DOHH2 (cell line): ENCODE results near the gene GSG1L.

ENCODE experiments used
- H3F3A ChIP-seq: fragments of 200-600 bp; sonication (generic), shearing (Covaris generic); 2 replicates; pipeline ENCODE4 v1.6.0; 2016; ENCODE audit warnings: antibody characterized with exemption, mild to moderate bottlenecking; ENCODE audit not compliant: control insufficient read depth, insufficient read depth
- H3K27ac ChIP-seq: fragments of 200-600 bp; sonication (generic); 2 replicates; pipeline ENCODE4 v1.5.1; 2014; ENCODE audit warnings: low read depth, mild to moderate bottlenecking, low read length, moderate library complexity
- H3K27me3 ChIP-seq: fragments of 200-600 bp; sonication (generic); 2 replicates; pipeline ENCODE4 v1.6.1; 2014; ENCODE audit warnings: mild to moderate bottlenecking, low read length, mixed read lengths; ENCODE audit not compliant: control insufficient read depth
- H3K36me3 ChIP-seq: fragments of 200-600 bp; sonication (generic); 2 replicates; pipeline ENCODE4 v1.6.1; 2014; ENCODE audit warnings: mild to moderate bottlenecking, low read length, moderate library complexity, mixed read lengths; ENCODE audit not compliant: control insufficient read depth
- H3K4me1 ChIP-seq: fragments of 200-600 bp; sonication (generic); 2 replicates; pipeline ENCODE4 v1.6.1; 2014; ENCODE audit warnings: mild to moderate bottlenecking, low read length, mixed read lengths; ENCODE audit not compliant: control insufficient read depth
- H3K4me2 ChIP-seq: fragments of 200-600 bp; sonication (generic); 2 replicates; pipeline ENCODE4 v1.6.0; 2014; ENCODE audit warnings: mild to moderate bottlenecking, low read length, moderate library complexity
- H3K4me3 ChIP-seq: fragments of 200-600 bp; sonication (generic); 2 replicates; pipeline ENCODE4 v1.5.1; 2014; ENCODE audit warnings: mild to moderate bottlenecking, low read length, mixed read lengths
- H3K79me2 ChIP-seq: fragments of 200-600 bp; sonication (generic); 2 replicates; pipeline ENCODE4 v1.6.1; 2014; ENCODE audit warnings: mild to moderate bottlenecking, low read length, mixed read lengths; ENCODE audit not compliant: control insufficient read depth
- H3K9me2 ChIP-seq: fragments of 200-600 bp; sonication (generic); replicated peaks from 2 replicates; pipeline ENCODE4 v1.6.1; 2014; ENCODE audit warnings: mild to moderate bottlenecking, low read length, mixed read lengths; ENCODE audit not compliant: control insufficient read depth
- H3K9me3 ChIP-seq: fragments of 200-600 bp; sonication (generic); 2 replicates; pipeline ENCODE4 v1.6.1; 2014; ENCODE audit warnings: antibody characterized with exemption, low read length, mixed read lengths; ENCODE audit not compliant: control insufficient read depth, insufficient read depth
- H4K20me1 ChIP-seq: fragments of 200-600 bp; sonication (generic); 2 replicates; pipeline ENCODE4 v1.6.0; 2014; ENCODE audit warnings: low read depth, mild to moderate bottlenecking, antibody characterized with exemption, low read length, moderate library complexity; ENCODE audit not compliant: control insufficient read depth, insufficient read depth
- CTCF ChIP-seq: fragments of 200-600 bp; sonication (generic); IDR thresholded peaks from one replicate; pipeline ENCODE4 v1.5.1; 2014; ENCODE audit warnings: antibody characterized with exemption, mild to moderate bottlenecking, low read depth, low read length; ENCODE audit not compliant: poor library complexity, severe bottlenecking
- EZH2phosphoT487 ChIP-seq: fragments of 200-600 bp; sonication (generic); IDR thresholded peaks from 2 replicates; pipeline ENCODE4 v1.6.1; 2017; ENCODE audit warnings: borderline replicate concordance, mild to moderate bottlenecking, antibody characterized with exemption, low read length, moderate library complexity, mixed read lengths

GSG1L gene

DNA sequence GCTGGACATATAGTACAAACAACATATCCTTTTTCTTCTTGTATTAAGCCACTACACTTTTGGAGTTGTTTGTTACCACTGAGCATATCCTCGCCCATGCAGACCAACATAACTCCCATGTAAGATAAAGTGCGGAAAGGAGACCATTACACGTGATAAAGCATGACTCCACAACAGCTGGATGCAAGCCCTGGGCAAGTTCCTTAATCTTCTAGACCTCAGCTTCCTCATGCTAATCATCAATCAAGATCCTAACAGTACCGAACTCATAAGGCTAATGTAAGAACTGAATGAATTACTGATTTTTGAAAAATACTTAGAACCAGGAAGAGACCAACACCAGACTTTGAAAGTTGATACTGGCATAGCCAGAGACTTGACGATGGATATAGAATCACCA lies 47.0 kb upstream of the GSG1L start:
- Histone ChIP-seq H3K4me3 (no peak overlapping the region), H3K79me2 (no peaks in the 10 kb centered on the region), H3F3A (no peaks in the 10 kb centered on the region), H3K9me3 (no peaks in the 10 kb centered on the region), H3K27me3 (no peaks in the 10 kb centered on the region), H3K27ac (no peak overlapping the region), H3K4me1 (no peaks in the 10 kb centered on the region), H3K36me3 (peaks cover 94% of the 10 kb centered on the region), H3K9me2 (no peaks in the 10 kb centered on the region), H4K20me1 (no peaks in the 10 kb centered on the region; the same call in 1 of the 2 replicates), H3K4me2 (no peak overlapping the region)
- TF ChIP-seq CTCF (no peak), EZH2phosphoT487 (no peak)

DNA sequence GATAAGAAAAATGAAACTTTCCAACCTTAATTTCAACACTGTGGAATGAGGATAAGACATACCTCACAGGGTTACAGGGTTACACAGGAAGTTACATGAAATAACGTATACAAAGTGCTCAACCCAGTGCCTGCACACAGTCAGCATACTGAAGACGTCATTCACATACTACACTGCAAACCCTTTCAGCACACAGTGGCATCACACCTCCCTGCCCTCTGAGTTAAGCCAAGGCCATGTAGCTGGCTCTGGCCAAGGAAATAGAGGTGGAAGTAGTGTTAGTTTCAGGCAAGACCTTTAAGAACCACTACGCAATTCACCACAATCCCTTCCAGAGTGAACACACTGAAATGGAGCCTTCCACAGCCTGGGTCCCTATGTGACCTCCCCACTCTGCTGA lies 46.6 kb upstream of the GSG1L start:
- peaks cover 94% of the 10 kb centered on the region for H3K36me3 ChIP-seq
- no peaks in the 10 kb centered on the region for H3K27me3 ChIP-seq
- TF ChIP-seq CTCF (no peak), EZH2phosphoT487 (no peak)
- no peak overlapping the region for H3K27ac ChIP-seq
- no peak overlapping the region for H3K4me2 ChIP-seq
- H3K79me2 ChIP-seq: no peaks in the 10 kb centered on the region
- H3K9me3 ChIP-seq: no peaks in the 10 kb centered on the region
- no peaks in the 10 kb centered on the region for H3F3A ChIP-seq
- no peak overlapping the region for H3K4me3 ChIP-seq
- no peaks in the 10 kb centered on the region for H3K4me1 ChIP-seq
- H4K20me1 ChIP-seq: no peaks in the 10 kb centered on the region; the same call in 1 of the 2 replicates
- no peaks in the 10 kb centered on the region for H3K9me2 ChIP-seq

DNA sequence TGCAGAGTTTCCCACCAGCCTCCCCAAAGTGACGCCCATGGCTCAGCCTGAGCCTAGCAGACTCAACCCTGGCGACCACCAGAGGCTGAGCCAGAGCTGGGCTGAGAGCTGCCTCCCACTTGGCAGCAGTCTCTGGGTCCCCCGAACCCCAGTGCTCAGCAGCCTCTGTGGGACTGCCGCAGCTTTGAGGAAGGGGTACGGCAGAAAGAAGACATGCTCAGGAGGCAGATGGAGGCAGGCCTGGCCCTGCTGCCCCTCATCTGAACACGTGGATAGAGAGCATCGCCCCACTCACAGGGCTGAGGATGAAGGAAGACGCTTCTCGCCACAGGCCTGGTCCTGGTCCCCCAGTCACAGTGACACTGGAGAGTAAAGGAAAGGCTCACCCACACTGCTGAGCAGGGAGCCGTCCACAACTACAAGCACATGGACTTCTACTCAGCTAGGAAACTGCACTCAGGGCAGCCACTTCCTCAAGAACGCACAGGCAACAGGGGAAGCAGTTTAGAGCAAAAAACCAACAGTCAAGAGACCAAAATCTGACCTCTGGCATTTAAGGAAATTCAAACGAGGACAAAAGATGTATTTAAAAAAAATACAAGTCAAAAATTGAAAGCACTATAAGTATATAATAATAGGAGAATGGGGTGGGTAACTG lies 45.2 kb upstream of the GSG1L start:
- no peaks in the 10 kb centered on the region for H3K79me2 ChIP-seq
- H4K20me1 ChIP-seq: no peaks in the 10 kb centered on the region; the same call in 1 of the 2 replicates
- H3K27me3 ChIP-seq: no peaks in the 10 kb centered on the region
- no peaks in the 10 kb centered on the region for H3F3A ChIP-seq
- H3K27ac ChIP-seq: no peak overlapping the region
- no peak overlapping the region for H3K4me3 ChIP-seq
- H3K9me3 ChIP-seq: no peaks in the 10 kb centered on the region
- no peak overlapping the region for H3K4me2 ChIP-seq
- TF ChIP-seq EZH2phosphoT487 (no peak), CTCF (no peak)
- no peaks in the 10 kb centered on the region for H3K9me2 ChIP-seq
- H3K36me3 ChIP-seq: peaks cover 95% of the 10 kb centered on the region
- H3K4me1 ChIP-seq: no peaks in the 10 kb centered on the region
